ENCODE results near the gene PPP3R1.

GRCh38 chr2:68218343-68218901 is 33.9 kb downstream of the PPP3R1 start:
- no peak for TF ChIP-seq EZH2phosphoT487 (IDR thresholded peaks at IDR 0.05; ENCODE audit: borderline replicate concordance)
- TF ChIP-seq CTCF (conservative IDR thresholded peaks at IDR 0.05; ENCODE audit: low read length): no peak
